Tracheal epithelial cell (primary cell): ENCODE results near the gene RGPD8. TPM values are rescaled to one million over a fixed set of nuclear protein-coding genes. Genes with fewer than 3 reads are reported as not detected.

ENCODE experiments used
- total RNA-seq: library from RNA; depleted of rRNA; stranded (reverse); fragments of >200 nt; gene quantifications from 2 replicates; pipeline ENCODE4 v1.2.1, GENCODE V29; 2014

RGPD8 gene
- 5.5 and 8.0 TPM in 2 replicates for total RNA-seq

DNA sequence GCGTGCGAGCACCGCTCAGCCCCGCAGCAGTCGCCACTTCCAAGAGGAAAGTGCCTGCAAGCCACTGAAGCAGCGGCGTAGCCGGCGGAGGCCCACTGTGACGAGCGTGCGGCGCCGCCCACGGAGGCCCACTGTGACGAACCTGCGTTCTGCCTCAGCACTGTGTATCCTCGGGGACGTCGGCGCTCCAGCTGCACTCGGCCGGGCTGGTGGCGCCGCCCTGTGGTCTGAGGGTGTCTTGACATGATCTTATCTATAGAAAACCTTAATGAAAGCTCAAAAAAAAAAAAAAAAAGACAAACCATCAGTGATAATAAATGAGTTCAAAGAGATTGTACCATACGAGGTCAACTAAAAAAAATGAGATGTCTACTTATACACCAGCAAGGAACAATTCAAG lies at the start of gene RGPD8:
Gene RGPD8, minus strand, starts transcription at position 166 of the 400 bp plus-strand sequence. CDS start 192 bp downstream, outside the sequence.

DNA sequence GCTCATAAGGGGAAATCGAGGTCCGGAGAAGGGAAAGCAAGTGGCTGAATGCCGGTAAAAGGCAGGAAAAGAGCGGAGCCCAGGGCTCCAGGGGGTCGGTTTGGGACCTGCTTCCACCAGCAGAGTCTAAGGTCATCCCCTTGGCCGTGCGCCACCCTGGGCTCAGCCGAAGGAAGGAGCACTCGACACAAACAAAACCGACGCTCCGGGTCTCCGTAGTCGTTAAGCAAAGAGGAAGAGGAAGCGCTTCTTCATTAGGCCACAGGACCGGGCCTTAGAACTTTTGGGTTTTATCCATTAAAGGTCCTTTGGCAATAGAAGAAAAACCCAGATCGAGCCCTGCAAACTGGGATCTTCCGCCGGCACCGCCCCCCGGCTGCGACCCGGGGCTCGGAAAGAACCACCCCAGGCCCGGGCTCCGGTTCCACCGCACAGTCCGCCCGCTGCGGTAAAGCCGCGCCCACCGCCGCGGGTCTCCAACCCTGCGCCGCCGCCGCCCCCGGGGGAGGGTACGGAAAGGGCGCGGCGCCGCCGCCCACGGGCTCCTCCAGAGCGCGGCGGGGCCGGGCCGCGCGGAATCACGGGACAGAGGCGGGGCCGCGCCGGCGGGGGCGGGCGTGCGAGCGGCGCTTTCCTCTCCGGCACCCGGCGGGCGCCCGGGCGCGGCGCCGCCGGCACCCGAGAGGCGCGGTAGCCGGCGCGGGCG lies 48.2 kb upstream of the RGPD8 start, which contains the start of gene TTL:
Gene TTL, plus strand, starts transcription at position 629 of the 706 bp plus-strand sequence. CDS start 189 bp downstream, outside the sequence.

Other genes starting within 250 kb of the RGPD8 start
- 3.4 and 7.2 TPM in 2 replicates for gene ZC3H8, start 178.6 kb downstream of the RGPD8 start, total RNA-seq
- 1.9 and 9.8 TPM in 2 replicates for gene ZC3H6, start 158.0 kb downstream of the RGPD8 start, total RNA-seq
- 23.0 and 25.3 TPM in 2 replicates for gene TTL, start 48.5 kb upstream of the RGPD8 start, total RNA-seq
- gene POLR1B, start 108.8 kb upstream of the RGPD8 start, total RNA-seq = 27.5 and 37.3 TPM in 2 replicates
- gene CHCHD5, start 151.0 kb upstream of the RGPD8 start, total RNA-seq = 1.7 and 7.9 TPM in 2 replicates
- 47.0 and 49.4 TPM in 2 replicates for gene SLC20A1, start 212.3 kb upstream of the RGPD8 start, total RNA-seq